Adrenal gland (tissue), 12 donors: ENCODE data around the gene C17orf100. TPM values are rescaled to one million over a fixed set of nuclear protein-coding genes. Genes with fewer than 3 reads are reported as not detected.
A peak's percentile ranks its signal among the peaks of the same experiment; 100 is the strongest.

Source experiments
- DNase-seq, 7 donors: peaks; one replicate each; pipeline ENCODE4 v3.0.0-alpha.2; 2019 to 2020
- H3K27ac ChIP-seq, 5 donors: fragments of 200-600 bp; sonication (generic) in 4 of 5; 1 replicate in 3 of 5; 2 replicates in 2 of 5; pipeline versions ENCODE4 v1.5.1 to v1.8.0; 2016 to 2020; ENCODE audit warnings: mild to moderate bottlenecking in 1 of 5
- H3K27me3 ChIP-seq: fragments of 200-600 bp; 2 replicates; pipeline ENCODE4 v1.8.0; 2021
- H3K36me3 ChIP-seq, 2 donors: fragments of 200-600 bp; replicated peaks in 1 of 2; 1 replicate in 1 of 2; 2 replicates in 1 of 2; pipeline versions ENCODE4 v1.5.1 to v1.8.0; 2018 to 2022
- H3K4me1 ChIP-seq, 2 donors: fragments of 200-600 bp; replicated peaks in 1 of 2; 1 replicate in 1 of 2; 2 replicates in 1 of 2; pipeline versions ENCODE4 v1.5.1 to v1.8.0; 2018 to 2021
- H3K4me3 ChIP-seq, 4 donors: fragments of 200-600 bp; sonication (generic) in 3 of 4; one replicate each; pipeline ENCODE4 v1.5.1; 2016 to 2018
- H3K9me3 ChIP-seq, 3 donors: fragments of 200-600 bp; sonication (generic) in 1 of 3; replicated peaks in 1 of 3; 1 replicate in 2 of 3; 2 replicates in 1 of 3; pipeline versions ENCODE4 v1.5.1 to v1.8.0; 2016 to 2021
- POLR2A ChIP-seq, 2 donors: fragments of 450-650 bp; IDR thresholded peaks; one replicate each; pipeline ENCODE4 v1.6.1; 2017; ENCODE audit warnings: antibody characterized with exemption in 2 of 2, mild to moderate bottlenecking in 2 of 2, moderate library complexity in 1 of 2
- WGBS, 4 donors: extraction: QIAGEN DNeasy Blood & Tissue Kit in 2 of 4; methylation state at CpG; one replicate each; pipeline versions ENCODE4 v1.1.5 to v1.1.7; 2013 to 2017; 5-methylcytosine and 5-hydroxymethylcytosine counted together
- intact Hi-C, 2 donors: fragments of 100-400 bp; cut with DNase I; formaldehyde crosslinking; loops; one replicate each; pipeline versions ENCODE4 v1.14.1 to v1.15.0; 2022 to 2023
- polyA plus RNA-seq, 3 donors: library from polyadenylated mRNA; stranded (reverse); fragments of 200-250 nt in 2 of 3; fragments of 350-450 nt in 1 of 3; fragmentation: Illumina TruSeq in 1 of 3; extraction: RNeasy Lipid Tissue Mini Kit (QIAGEN cat#74804) in 1 of 3; gene quantifications; one replicate each; pipeline ENCODE4 v1.2.3, GENCODE V29; 2013 to 2014
- total RNA-seq, 9 donors: library from RNA; depleted of rRNA in 4 of 9; stranded (reverse); fragments of >200 nt in 4 of 9; fragments of 120-200 nt in 1 of 9; fragmentation: NEBNext Ultra II Directional in 1 of 9; extraction: Animal tissue kit (Norgen Biotek cat#: 25700) in 1 of 9; gene quantifications; one replicate each; pipeline versions ENCODE4 v1.1.0 to v1.2.4, GENCODE V29; 2013 to 2023
- TF ChIP-seq, protein P1 (sequence below), 6 experiments: fragments of 450-650 bp in 4 of 6; fragments of 200-600 bp in 2 of 6; sonication (generic) in 1 of 6; IDR thresholded peaks; 1 replicate in 5 of 6; 2 replicates in 1 of 6; pipeline versions ENCODE4 v1.5.1 to v1.8.0; 2016 to 2021; ENCODE audit warnings: antibody characterized with exemption in 6 of 6, mild to moderate bottlenecking in 2 of 6, moderate library complexity in 1 of 6
- donor health status: healthy with polysubstance abuse.
- donor health status: Bipolar disorder and iron deficiency.
- donor health status: DM: yes; HTN: yes; CAD: no.
- donor health status: DM: no; HTN: no; CAD: no.
- donor health status: DM: no; HTN: no; CAD: no.
- donor health status: DM: yes; HTN: yes; CAD: no.

C17orf100 gene
- total and polyA plus RNA-seq, 12 donors: 0.87 to 3.6 (median 2.1) TPM

DNA sequence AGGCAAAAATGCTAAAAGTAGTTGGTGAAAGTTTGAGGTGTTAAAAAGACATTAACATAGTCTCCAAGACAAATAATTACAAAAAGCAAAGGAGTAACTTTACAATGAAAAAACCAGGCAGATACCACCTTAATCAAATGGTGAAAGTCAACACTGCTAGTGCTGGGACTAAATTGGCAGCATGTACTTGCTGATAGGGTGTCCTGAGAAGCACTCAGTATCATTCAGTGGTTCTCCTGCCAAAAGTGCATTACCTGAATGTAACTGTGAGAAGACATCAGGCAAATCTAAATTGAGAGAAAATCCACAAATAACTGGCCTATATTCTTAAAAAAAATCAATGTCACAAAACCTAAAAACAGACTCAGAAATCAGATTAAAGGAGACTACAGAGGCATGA, 19.0 kb upstream of the C17orf100 start:
- Histone ChIP-seq H3K27me3 (no peaks in the 10 kb centered on the region), H3K4me1 (no peaks in the 10 kb centered on the region), H3K9me3 (no peaks in the 10 kb centered on the region), H3K4me3 (no peak overlapping the region), H3K36me3 (peaks cover 0 to 24% of the 10 kb centered on the region in 2 donors), H3K27ac (no peak overlapping the region)
- TF ChIP-seq, protein P1, sequence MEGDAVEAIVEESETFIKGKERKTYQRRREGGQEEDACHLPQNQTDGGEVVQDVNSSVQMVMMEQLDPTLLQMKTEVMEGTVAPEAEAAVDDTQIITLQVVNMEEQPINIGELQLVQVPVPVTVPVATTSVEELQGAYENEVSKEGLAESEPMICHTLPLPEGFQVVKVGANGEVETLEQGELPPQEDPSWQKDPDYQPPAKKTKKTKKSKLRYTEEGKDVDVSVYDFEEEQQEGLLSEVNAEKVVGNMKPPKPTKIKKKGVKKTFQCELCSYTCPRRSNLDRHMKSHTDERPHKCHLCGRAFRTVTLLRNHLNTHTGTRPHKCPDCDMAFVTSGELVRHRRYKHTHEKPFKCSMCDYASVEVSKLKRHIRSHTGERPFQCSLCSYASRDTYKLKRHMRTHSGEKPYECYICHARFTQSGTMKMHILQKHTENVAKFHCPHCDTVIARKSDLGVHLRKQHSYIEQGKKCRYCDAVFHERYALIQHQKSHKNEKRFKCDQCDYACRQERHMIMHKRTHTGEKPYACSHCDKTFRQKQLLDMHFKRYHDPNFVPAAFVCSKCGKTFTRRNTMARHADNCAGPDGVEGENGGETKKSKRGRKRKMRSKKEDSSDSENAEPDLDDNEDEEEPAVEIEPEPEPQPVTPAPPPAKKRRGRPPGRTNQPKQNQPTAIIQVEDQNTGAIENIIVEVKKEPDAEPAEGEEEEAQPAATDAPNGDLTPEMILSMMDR (IDR thresholded peaks at IDR 0.05): no peak
- TF ChIP-seq POLR2A (IDR thresholded peaks at IDR 0.05): no peak
- no peak for DNase-seq
- intact Hi-C loops: loop anchor here in 1 of 2 donors (10.0 kb wide), 1 partner anchor 158 kb away; no protein-coding TSS in a partner anchor

DNA sequence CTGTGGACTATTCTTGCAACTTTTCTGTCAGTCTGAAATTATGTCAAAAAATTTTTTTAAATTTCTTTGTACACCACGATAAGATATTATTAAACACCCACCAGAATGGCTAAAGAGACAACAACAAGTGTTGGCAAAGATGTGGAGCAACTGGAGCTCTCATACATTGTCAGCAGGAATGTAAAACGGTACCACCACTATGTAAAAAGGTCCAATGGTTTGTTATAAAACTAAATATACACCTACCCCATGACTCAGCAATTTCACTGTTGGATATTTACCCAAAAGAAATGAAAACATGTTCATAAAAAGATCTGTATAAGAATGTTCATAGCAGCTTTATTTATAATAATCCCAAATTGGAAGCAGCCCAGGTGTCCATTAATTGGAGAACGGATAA, 18.3 kb upstream of the C17orf100 start:
- H3K27ac ChIP-seq: no peak overlapping the region
- no peak overlapping the region for H3K4me3 ChIP-seq
- peaks cover 0 to under 1% of the 10 kb centered on the region in 2 donors for H3K4me1 ChIP-seq
- no peaks in the 10 kb centered on the region for H3K27me3 ChIP-seq
- intact Hi-C loops: loop anchor here in 1 of 2 donors (10.0 kb wide), 1 partner anchor 158 kb away; no protein-coding TSS in a partner anchor
- peaks cover 0 to 17% of the 10 kb centered on the region in 2 donors for H3K36me3 ChIP-seq
- TF ChIP-seq, protein P1 (IDR thresholded peaks at IDR 0.05): no peak
- TF ChIP-seq POLR2A (IDR thresholded peaks at IDR 0.05): no peak
- 93 to 100% (median 98%) methylated on average over 3 of the region's 3 CpGs for WGBS, 4 donors
- no peaks in the 10 kb centered on the region for H3K9me3 ChIP-seq
- no peak for DNase-seq

DNA sequence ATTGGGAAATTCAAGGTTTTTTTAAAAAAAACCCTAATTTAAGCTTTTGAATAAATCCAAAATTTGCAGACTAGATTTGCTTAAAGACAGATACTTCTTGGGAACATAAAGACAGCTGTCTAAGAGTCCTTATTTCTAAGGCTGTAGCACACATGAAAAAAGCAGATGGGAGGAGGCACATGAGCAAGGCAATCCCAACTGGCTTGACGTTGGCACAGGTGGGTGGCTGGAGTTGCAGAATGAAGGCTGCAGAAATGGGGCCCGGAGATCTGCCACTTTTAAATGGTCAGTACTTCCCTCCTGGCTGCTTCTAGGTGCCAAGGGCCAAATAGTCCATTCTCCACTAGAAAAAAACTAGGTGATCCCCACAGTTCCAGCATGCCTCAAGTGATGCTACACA, 15.5 kb upstream of the C17orf100 start:
- 81 to 89% (median 86%) methylated on average over 2 of the region's 2 CpGs for WGBS, 4 donors
- no peak for DNase-seq

DNA sequence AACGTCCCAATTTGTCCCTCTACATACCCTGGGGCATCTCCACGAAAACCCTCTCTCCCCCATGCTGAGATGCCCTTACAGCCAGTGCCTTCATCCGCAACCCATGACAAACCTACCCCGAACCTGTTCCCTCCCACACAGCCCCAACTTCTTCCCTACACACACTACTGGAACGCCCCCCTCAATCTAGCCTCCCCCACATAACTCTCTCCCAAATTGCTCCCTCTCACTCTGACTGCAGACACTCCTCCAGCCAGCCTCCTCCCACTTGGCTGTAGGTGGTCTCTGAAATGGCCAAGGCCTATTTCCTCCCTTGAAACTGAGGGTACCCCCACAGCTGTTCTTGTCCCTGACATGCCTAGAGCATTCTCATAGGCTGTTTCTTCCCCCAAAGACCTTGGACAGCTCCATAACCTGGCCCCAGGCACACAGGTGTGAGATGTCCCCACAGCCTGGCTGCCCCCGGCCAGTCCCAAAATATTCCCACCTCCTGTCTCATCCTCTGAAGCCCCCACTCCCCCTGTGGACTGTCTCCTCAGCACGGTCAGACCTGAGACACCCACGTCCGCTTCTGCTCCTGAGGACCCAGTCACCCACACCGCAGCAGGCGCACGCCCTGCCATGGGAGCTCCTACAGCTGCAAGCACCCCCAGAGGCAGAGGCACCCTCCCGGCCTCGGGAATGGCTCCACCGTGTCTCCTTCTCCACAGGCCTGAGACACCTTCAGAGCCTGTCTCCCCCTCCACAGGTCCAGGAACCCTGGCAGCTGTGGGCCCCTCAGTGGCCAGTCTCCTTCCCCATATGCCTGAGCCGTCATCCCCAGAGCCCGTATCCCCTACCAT, 14.7 kb upstream of the C17orf100 start:
- TF ChIP-seq POLR2A (IDR thresholded peaks at IDR 0.05): no peak
- TF ChIP-seq, protein P1 (IDR thresholded peaks at IDR 0.05): no peak
- H3K9me3 ChIP-seq: no peaks in the 10 kb centered on the region
- WGBS, 4 donors: 91 to 95% (median 93%) methylated on average over 13 to 17 of the region's 17 CpGs
- peaks cover 13 to 18% of the 10 kb centered on the region in 2 donors for H3K4me1 ChIP-seq
- H3K36me3 ChIP-seq: peaks cover 0 to 16% of the 10 kb centered on the region in 2 donors
- intact Hi-C loops: loop anchor here (5.0 to 10.0 kb wide), 2 partner anchors 160 to 162 kb away; no protein-coding TSS in a partner anchor
- DNase-seq: peak in 1 of 7 donors; percentile 14
- no peak overlapping the region for H3K4me3 ChIP-seq
- H3K27ac ChIP-seq: no peak overlapping the region
- no peaks in the 10 kb centered on the region for H3K27me3 ChIP-seq

More for the DNA sequence above, 15.5 kb upstream of the C17orf100 start:
- H3K9me3 ChIP-seq: no peaks in the 10 kb centered on the region
- H3K27ac ChIP-seq: no peak overlapping the region
- no peaks in the 10 kb centered on the region for H3K27me3 ChIP-seq
- TF ChIP-seq, protein P1 (IDR thresholded peaks at IDR 0.05): no peak
- no peak for TF ChIP-seq POLR2A (IDR thresholded peaks at IDR 0.05)
- H3K36me3 ChIP-seq: peaks cover 0 to 16% of the 10 kb centered on the region in 2 donors
- no peak overlapping the region for H3K4me3 ChIP-seq
- peaks cover 13 to 14% of the 10 kb centered on the region in 2 donors for H3K4me1 ChIP-seq
- intact Hi-C loops: loop anchor here (5.0 to 10.0 kb wide), 2 partner anchors 159 to 161 kb away; no protein-coding TSS in a partner anchor
